ENCODE results near the gene MAML2.

DNA sequence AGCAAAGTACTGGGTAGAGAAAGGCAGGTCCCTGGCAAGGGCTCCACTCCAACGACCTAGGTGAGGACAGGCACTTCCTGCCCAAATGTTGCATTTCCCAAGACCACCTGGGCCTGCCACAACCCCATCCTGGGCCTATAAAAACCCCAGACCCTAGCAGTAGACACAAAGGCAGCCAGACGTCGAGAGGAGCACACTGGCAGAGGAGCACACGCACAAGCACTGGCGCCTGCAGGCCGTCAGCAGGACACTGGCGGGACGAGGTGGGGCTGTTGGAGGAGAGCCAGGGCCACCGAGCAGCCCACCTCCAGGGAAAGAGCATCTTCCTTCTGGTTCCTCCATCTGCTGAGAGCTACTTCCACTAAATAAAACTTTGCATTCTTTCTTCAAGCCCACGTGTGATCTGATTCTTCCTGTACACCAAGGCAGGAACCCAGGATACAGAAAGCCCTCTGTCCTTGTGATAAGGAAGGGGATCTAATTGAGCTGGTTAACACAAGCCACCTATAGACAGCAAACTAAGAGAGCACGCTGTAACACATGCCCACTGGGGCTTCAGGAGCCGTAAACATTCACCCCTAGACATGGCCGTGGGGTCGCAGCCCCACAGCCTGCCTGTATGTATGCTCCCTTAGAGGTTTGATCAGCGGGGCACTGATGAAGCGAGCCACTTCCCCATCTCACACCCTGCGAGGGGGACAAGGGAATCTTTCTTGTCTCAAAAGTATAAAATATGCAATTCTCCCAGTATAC, 329.4 kb downstream of the MAML2 start:
- no peak for TF ChIP-seq CTCF (conservative IDR thresholded peaks at IDR 0.05)
- no peak for TF ChIP-seq EZH2 (IDR thresholded peaks at IDR 0.05; ENCODE audit: low read depth)

All from PC-9 (cell line).